ENCODE measurements around the gene TSPO2. TPM values are rescaled to one million over a fixed set of nuclear protein-coding genes. Genes with fewer than 3 reads are reported as not detected.

The TSPO2 gene
- total RNA-seq, 1 experiment from 2014 or later = not detected

DNA sequence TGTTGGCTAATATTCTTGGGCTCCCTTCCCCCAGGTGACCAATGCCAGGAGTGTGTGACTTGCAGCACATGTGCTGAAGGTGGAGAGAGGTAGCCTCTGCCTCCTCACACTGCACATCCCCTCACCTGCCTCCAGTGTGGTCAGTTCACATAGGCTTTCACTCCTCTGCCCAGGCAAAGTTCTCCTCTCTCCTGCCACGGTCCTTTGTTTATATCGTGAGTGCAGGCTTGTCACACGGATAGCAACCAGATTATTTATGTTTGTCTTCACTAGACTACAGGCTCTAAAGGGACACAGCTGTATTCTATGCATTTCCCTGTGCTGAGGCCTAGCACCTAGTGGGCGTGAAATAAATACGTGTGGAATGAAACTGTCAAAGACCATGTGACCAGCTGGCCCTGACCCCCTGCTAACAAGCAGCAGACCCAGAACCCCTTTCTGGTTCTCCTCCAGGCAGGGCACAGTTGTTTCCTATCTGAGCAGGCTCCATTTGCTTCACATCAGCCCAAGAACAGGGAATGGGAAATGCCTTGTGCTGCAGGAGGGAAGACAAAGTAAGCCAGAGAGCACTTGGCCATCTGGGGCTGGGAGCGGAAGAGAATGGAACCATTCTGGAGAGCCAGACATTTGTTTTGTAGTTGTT, 45.6 kb upstream of the TSPO2 start:
- intact Hi-C loops (cut with micrococcal nuclease; ENCODE audit: unreplicated experiment) = loop anchor here (1.0 to 2.0 kb wide), 3 partner anchors 34 to 90 kb away; partner anchors contain the start of genes NFYA and OARD1
- no peak for TF ChIP-seq EZH2 (IDR thresholded peaks at IDR 0.05; ENCODE audit: low read depth)
- TF ChIP-seq, protein P1, sequence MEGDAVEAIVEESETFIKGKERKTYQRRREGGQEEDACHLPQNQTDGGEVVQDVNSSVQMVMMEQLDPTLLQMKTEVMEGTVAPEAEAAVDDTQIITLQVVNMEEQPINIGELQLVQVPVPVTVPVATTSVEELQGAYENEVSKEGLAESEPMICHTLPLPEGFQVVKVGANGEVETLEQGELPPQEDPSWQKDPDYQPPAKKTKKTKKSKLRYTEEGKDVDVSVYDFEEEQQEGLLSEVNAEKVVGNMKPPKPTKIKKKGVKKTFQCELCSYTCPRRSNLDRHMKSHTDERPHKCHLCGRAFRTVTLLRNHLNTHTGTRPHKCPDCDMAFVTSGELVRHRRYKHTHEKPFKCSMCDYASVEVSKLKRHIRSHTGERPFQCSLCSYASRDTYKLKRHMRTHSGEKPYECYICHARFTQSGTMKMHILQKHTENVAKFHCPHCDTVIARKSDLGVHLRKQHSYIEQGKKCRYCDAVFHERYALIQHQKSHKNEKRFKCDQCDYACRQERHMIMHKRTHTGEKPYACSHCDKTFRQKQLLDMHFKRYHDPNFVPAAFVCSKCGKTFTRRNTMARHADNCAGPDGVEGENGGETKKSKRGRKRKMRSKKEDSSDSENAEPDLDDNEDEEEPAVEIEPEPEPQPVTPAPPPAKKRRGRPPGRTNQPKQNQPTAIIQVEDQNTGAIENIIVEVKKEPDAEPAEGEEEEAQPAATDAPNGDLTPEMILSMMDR (conservative IDR thresholded peaks at IDR 0.05) = no peak
- Histone ChIP-seq H3F3A (ENCODE audit: insufficient read depth, low read depth) (peaks cover 23% of the 10 kb centered on the region), H3K4me2 (peak overlapping the region; percentile 66), H2AFZ (no peak overlapping the region), H3K27me3 (ENCODE audit: insufficient read depth, low read depth) (0 out of 2 replicates have a peak, but pooled peaks cover 5% of the 10 kb centered on the region), H3K4me3 (no peak overlapping the region), H3K4me1 (replicated peaks; ENCODE audit: insufficient read depth) (peaks cover 30% of the 10 kb centered on the region), H3K9me3 (ENCODE audit: insufficient read depth, low read depth) (no peaks in the 10 kb centered on the region), H3K36me3 (ENCODE audit: low read depth) (no peaks in the 10 kb centered on the region), H3K79me2 (ENCODE audit: low read depth) (no peaks in the 10 kb centered on the region), H4K20me1 (ENCODE audit: insufficient read depth) (no peaks in the 10 kb centered on the region), H3K27ac (peak overlapping the region; percentile 49), H3K9me2 (ENCODE audit: insufficient read depth) (no peaks in the 10 kb centered on the region)
- no TSS peak for BruUV-seq (replicated peaks)
- DNase-seq = peak; percentile 16 to 38
- ChIA-PET CTCF (interaction anchor here (0.5 to 1.1 kb wide), 2 partner anchors 76 to 1695 kb away, joined by 4 to 9 read pairs; partner anchors contain the start of genes NFYA and OARD1), POLR2A (ENCODE audit: unreplicated experiment) (no interaction called here)

DNA sequence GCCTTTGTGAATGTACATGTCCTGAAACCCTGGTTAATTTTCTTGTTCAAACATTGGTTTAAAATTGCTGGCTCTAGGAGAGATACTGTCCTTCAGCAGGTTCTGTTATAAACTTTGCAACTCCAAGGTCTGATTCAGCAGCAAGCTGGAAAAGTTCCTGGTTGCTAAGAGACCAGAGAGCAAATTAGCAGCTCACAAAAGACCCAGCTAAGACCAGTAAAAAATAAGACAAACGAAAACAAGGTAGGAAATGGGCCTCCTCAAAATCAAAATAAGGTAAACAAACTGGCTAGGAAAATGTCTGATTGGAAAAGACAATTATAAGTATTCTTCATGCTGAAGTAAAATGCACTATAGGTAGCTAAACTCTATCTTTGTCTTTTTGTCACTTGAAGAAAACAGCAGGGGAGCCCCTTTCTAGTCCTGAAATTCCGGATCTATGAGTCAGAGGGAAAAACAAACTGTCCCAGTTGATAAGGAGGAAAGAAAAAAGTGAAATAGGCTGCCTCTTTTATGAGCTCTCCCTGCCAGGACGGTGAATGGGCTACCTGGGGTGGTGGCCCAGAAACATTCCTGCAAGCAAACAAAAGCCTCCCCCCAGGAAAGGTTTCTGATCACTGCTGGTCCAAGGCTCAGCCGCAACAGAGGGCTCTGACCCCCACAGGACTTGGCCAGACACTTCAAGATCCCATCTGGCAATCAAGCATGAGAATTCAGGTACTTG, 44.9 kb upstream of the TSPO2 start:
- CTCF ChIA-PET = interaction anchor here (0.5 to 1.1 kb wide), 5 partner anchors 26 to 1695 kb away, joined by 4 to 10 read pairs (median 8); partner anchors contain the start of genes NFYA, OARD1 and TSPO2
- Histone ChIP-seq H4K20me1 (ENCODE audit: insufficient read depth) (no peaks in the 10 kb centered on the region), H3K9me3 (ENCODE audit: insufficient read depth, low read depth) (no peaks in the 10 kb centered on the region), H3K9me2 (ENCODE audit: insufficient read depth) (no peaks in the 10 kb centered on the region), H3K36me3 (ENCODE audit: low read depth) (no peaks in the 10 kb centered on the region), H3K4me2 (peak overlapping the region; percentile 66), H3K79me2 (ENCODE audit: low read depth) (no peaks in the 10 kb centered on the region), H3K4me3 (no peak overlapping the region), H3F3A (ENCODE audit: insufficient read depth, low read depth) (peaks cover 23% of the 10 kb centered on the region), H3K27me3 (ENCODE audit: insufficient read depth, low read depth) (0 out of 2 replicates have a peak, but pooled peaks cover under 1% of the 10 kb centered on the region), H3K27ac (peak overlapping the region; percentile 49), H3K4me1 (replicated peaks; ENCODE audit: insufficient read depth) (peaks cover 30% of the 10 kb centered on the region), H2AFZ (no peak overlapping the region)
- POLR2A ChIA-PET (ENCODE audit: unreplicated experiment) = interaction anchor here (0.6 kb wide), 3 partner anchors 12 to 26 kb away, joined by 3 to 5 read pairs (median 4); no protein-coding TSS in a partner anchor
- DNase-seq = peak; percentile 72 to 89
- no peak for TF ChIP-seq EZH2 (IDR thresholded peaks at IDR 0.05; ENCODE audit: low read depth)
- TF ChIP-seq, protein P1 (conservative IDR thresholded peaks at IDR 0.05) = no peak
- intact Hi-C loops (cut with micrococcal nuclease; ENCODE audit: unreplicated experiment) = loop anchor here (1.0 to 2.0 kb wide), 3 partner anchors 35 to 91 kb away; partner anchors contain the start of genes NFYA and OARD1
- BruUV-seq (replicated peaks) = no TSS peak

DNA sequence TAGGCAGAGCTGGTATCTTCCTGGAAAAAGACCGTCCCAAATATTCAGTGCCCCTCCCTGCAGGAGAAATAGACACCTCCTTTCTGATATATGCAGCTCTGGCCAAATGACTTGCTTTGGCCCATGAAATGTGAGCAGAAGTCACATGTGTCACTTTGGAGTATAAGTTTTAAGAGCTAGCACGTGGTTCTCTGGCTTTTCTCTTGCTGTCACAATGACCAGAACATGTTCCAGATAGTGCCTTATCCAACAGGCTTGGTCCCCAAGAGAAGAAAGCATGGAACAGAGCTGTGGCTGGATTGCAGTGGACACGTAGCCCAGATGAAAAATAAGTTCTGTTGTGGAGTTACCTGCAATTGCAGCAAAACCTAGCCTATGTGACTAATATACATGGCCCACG, 43.6 kb upstream of the TSPO2 start:
- Histone ChIP-seq H3K9me3 (ENCODE audit: insufficient read depth, low read depth) (no peaks in the 10 kb centered on the region), H3K4me2 (no peak overlapping the region), H4K20me1 (ENCODE audit: insufficient read depth) (no peaks in the 10 kb centered on the region), H3K4me3 (no peak overlapping the region), H3K4me1 (replicated peaks; ENCODE audit: insufficient read depth) (peaks cover 30% of the 10 kb centered on the region), H3F3A (ENCODE audit: insufficient read depth, low read depth) (peaks cover 23% of the 10 kb centered on the region), H3K9me2 (ENCODE audit: insufficient read depth) (no peaks in the 10 kb centered on the region), H3K36me3 (ENCODE audit: low read depth) (no peaks in the 10 kb centered on the region), H3K27ac (no peak overlapping the region), H3K27me3 (ENCODE audit: insufficient read depth, low read depth) (no peaks in the 10 kb centered on the region), H3K79me2 (ENCODE audit: low read depth) (no peaks in the 10 kb centered on the region), H2AFZ (no peak overlapping the region)
- no peak for DNase-seq
- intact Hi-C loops (cut with micrococcal nuclease; ENCODE audit: unreplicated experiment) = no loop called here
- POLR2A ChIA-PET (ENCODE audit: unreplicated experiment) = no interaction called here
- BruUV-seq (replicated peaks) = no TSS peak
- CTCF ChIA-PET = interaction anchor here (0.6 kb wide), 2 partner anchors 33 to 128 kb away, joined by 3 read pairs; no protein-coding TSS in a partner anchor
- TF ChIP-seq, protein P1 (conservative IDR thresholded peaks at IDR 0.05) = no peak
- no peak for TF ChIP-seq EZH2 (IDR thresholded peaks at IDR 0.05; ENCODE audit: low read depth)

All from PC-9 (cell line).